Measurements from ENCODE around the gene RHBDL3.
"Not testable (repeated sequence)": the region's sequence is repeated elsewhere in the genome, so short reads cannot be mapped to it uniquely, and the experiment has no call there.

DNA sequence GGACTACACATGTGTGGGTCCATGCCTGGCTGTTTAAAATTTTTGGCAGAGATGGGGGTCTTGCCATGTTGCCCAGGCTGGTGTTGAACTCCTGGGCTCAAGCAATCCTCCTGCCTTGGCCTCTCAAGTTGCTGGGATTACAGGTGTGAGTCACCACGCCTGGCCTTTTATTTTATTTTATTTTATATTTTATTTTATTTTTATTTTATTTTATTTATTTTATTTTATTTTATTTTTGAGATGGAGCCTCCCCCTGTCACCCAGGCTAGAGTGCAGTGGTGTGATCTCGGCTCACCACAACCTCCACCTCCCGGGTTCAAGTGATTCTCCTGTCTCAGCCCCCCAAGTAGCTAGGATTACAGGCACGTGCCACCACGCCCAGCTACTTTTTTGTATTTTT, 51.0 kb downstream of the RHBDL3 start:
- TF ChIP-seq, protein P1, sequence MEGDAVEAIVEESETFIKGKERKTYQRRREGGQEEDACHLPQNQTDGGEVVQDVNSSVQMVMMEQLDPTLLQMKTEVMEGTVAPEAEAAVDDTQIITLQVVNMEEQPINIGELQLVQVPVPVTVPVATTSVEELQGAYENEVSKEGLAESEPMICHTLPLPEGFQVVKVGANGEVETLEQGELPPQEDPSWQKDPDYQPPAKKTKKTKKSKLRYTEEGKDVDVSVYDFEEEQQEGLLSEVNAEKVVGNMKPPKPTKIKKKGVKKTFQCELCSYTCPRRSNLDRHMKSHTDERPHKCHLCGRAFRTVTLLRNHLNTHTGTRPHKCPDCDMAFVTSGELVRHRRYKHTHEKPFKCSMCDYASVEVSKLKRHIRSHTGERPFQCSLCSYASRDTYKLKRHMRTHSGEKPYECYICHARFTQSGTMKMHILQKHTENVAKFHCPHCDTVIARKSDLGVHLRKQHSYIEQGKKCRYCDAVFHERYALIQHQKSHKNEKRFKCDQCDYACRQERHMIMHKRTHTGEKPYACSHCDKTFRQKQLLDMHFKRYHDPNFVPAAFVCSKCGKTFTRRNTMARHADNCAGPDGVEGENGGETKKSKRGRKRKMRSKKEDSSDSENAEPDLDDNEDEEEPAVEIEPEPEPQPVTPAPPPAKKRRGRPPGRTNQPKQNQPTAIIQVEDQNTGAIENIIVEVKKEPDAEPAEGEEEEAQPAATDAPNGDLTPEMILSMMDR (IDR thresholded peaks at IDR 0.05), result not testable (repeated sequence)
- TF ChIP-seq POLR2A, EP300 (IDR thresholded peaks at IDR 0.05): not testable (repeated sequence)

Data from tibial nerve (tissue), 4 donors.